NCI-H1105 treated with DMSO at 0.1 percent for 48 hours (cell line): ENCODE results near the gene SDR9C7.
"Not testable (repeated sequence)": the region's sequence is repeated elsewhere in the genome, so short reads cannot be mapped to it uniquely, and the experiment has no call there.

Experiments
- DNase-seq: peaks from one replicate; lab custom pipeline; 2025; lab: John Stamatoyannopoulos, UW

Gene SDR9C7

DNA sequence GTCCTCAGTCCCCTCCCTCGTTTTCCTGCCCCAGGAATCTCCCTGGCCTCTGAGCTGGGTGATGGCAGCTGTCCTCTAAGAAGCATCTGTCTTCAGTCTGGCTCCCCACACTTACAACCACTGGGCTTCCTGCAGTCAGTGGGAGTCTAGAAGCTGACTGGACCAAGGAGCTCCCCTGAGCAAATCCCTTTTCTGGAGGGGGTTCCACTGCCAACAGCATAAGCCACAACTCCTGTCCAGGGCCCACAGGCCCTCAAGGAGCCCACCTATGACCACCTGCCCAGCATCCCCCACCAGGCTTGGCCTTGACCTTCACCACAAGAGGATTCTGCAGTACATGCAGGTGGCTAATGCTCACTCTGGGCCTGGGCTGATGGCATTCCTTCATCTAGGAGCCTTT is 19.1 kb upstream of the SDR9C7 start:
- DNase-seq, result no peak

DNA sequence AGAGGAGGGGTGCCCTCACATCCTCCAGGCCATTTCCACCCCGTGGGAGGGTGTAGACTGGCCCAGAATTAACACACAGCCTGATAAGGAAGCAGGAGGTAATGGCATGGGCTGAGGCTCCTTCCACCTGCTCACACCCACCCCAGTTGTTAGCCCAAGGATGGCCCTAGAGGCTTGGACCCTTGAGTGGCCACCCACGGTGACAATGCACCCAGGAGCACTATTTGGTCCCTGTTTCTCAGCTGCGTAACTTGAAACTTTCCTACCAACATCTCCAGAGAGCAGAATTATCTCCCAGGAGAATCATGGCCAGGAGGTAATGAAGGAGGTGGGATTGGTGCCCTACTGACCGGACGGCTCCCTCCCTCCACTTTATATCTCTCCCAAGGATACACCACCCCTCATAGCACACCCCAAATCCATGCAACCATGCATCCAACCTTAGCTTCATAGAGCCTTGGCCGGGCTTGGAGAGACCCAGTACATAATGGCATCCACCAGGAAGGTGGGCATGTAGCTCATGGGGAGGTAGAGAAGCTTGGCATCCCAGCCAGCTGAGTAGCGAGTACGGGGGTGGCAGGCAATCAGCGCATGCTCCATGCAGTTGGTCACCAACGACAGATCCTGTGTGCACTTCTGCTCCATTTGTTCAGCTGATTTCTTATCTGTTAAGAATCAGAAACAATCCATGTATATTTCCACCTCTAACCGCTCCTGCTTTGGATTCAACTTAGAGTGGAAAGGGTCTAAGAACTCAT is 17.6 kb upstream of the SDR9C7 start:
- no peak for DNase-seq

DNA sequence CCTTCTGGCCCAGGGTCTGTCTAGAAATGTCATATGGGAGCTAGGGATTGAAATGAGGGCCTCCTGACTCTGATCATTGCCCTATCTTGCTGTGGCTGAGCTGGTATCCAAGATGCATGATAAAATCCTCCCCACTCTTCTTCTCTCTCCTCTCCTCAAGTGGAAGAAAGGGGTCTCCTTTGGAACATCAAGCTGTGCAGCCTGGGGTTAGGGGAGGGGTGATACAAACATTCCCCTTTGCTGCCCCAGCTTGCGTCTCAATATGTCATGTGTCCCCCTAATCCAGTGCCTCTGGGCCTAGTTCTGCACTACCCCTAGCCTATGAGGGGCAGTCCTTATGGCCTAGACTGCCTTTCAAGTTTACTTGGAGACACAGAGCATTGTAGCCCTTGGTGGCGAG is 14.7 kb upstream of the SDR9C7 start:
- DNase-seq, result no peak

DNA sequence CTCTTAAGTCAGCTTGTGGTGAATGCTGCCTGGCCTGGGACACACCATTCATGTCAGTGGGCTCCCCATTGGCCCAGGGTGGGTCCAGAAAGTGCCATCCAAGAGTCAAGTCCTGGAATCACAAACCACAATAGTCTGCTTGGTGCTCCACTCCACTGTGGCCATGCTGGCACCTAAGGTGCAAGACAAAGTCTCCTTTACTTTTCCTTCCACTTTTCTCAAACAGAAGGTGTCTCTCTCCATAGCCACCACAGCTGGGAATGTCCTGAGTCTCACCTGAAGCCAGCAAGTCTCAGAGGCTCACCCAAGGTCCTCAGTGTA is 14.2 kb upstream of the SDR9C7 start:
- no peak for DNase-seq

DNA sequence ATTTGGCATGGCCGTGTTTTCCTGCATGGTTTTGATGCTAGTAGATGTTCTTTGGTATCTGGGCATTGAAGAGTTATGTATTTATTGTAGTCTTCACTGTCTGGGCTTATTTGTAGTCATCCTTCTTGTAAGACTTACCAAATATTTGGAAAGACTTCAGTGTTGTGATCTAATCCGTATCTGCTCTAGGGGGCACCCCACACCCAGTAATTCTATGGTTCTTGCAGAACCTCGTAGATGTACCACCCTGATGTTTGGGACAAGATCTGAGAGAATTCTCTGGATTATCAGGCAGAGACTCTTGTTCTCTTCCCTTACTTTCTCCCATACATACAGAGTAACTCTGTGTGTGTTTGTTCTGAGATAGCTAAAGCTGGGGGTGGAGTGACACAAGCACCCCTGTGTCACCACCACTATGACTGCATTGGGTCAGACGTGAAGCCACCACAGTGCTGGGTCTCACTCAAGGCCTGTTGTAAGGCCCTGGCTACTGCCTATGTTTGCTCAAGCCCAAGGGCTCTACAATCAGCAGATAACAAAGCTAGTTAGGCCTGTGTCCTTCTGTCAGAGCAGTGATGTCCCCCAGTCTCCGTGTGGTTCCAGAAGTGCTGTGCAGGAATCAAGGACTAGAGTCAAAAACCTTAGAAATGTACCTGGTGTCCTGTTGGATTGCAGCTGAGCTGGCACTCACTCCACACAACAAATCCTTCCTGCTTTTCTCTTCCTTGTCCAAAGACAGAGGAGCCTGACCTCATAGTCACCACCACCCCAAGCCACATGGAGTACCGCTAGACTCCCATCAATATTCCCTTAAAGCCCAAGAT is 13.6 kb upstream of the SDR9C7 start:
- DNase-seq, result no peak

DNA sequence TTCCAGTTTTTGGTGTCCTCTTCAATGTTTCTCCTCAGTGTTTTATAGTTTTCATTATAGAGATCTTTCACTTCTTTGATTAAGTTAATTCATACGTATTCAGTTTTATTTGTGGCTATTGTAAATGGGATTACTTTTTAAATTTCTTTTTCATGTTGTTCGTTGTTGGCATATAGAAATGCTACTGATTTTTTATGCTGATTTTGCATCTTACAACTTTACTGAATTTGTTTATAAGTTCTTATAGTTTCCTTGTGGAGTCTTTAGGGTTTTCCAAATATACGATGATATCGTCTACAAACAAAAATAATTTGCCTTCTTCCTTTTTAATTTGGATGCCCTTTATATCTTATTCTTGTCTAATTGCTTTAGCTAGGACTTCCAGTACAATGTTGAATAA is 9.7 kb upstream of the SDR9C7 start:
- no peak for DNase-seq

DNA sequence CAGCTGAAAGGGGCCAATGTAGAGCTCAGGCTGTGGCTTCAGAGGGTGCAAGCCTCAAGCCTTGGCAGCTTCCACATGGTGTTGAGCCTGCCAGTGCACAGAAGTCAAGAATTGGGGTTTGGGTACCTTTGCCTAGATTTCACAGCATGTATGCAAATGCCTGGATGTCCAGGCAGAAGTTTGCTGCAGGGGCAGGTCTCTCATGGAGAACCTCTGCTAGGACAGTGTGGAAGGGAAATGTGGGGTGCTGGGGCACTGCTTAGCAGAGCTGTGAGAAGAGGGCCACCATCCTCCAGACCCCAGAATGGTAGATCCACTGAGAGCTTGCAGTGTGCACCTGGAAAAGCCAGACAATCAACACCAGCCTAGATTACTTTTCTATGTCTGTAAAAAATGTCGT is 9.2 kb upstream of the SDR9C7 start:
- DNase-seq, result not testable (repeated sequence)

DNA sequence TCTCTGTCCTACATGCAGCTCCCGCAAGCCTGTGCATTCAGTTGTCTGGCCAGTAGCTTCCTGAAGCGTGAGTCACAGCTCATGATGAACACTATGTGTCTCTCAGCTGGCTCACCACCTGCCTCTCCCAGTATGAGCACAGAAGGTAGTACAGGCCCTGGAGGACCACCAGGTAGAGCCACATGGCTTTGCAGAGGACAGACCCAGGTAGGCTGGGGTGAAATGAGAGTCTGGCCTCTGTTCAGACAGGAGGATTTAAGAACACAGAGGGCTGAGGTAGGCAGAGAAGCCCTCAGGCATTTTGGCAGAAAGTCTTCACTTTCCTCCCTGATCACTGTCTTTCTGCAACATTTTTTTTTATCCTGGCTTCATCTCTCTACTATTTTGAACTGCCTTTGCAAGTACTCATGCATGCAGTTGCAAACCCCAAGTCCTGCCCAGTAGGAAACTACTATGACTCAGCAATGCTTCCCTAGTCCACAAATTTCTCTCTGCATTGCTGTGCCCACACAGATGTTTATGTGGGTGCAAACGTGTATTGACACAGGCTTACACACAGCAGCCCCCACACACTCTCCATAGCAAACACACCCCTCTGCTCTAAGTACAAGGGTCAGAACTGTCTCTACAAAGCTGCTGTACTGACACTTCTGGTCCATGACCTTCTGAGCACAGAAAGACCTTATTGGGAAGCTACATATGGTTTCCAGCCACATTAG is 7.2 kb upstream of the SDR9C7 start:
- DNase-seq, result no peak

DNA sequence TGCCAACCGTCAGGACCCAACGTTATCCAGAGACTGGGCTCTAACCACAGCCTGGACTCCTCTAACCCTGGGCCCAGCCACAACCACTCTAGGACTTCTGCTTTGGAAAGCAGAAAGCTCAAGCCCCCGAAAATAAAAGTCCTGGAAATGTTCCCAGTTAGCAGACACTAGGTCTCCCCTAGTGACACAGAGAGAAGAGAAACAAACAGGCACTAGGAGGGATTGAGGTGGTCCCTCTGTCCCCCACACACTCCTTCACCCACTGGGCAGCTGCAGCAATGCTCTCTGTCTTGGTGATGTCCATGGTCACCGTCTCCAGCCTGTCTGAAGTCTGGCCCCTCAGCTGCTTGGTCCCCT is 6.7 kb upstream of the SDR9C7 start:
- not testable (repeated sequence) for DNase-seq

DNA sequence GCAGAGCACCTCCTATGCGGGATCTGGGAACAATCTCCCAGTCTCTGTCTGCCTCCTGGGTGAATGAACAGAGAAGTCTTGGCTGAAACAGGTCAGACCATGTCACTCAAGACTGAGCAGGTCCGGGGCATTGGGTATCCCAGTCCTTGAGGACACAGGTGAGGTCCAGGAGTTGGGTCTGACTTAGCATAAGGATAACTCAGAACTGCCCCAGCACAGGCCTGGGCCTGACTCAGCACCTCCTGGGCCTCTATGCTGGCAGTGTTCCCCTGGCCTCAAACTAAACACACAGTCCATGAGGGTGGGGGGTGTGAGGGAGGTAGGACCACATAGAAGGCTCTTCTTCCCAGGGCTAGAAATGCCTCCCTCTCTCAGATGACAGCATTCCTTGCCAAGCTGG is 1.5 kb upstream of the SDR9C7 start:
- no peak for DNase-seq

DNA sequence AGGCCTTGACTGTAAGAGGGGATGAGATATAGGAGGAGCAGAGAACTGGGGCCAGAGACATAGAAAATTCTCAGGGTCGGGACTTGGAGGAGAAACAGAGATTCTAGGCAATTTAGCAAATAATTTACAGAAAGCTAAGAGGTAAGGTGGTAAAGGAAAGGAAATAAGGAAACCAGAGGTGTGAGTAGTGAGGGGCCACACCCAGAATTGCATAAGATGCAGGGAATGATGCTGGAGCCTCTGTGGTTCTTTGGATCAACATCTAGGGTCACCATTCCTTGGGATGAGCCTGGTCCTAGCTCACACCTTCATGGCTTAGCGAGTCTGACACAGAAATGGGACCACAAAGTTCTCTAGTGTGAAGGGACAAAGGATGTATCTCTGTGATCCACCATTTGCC is 949 bp upstream of the SDR9C7 start:
- DNase-seq, result no peak

DNA sequence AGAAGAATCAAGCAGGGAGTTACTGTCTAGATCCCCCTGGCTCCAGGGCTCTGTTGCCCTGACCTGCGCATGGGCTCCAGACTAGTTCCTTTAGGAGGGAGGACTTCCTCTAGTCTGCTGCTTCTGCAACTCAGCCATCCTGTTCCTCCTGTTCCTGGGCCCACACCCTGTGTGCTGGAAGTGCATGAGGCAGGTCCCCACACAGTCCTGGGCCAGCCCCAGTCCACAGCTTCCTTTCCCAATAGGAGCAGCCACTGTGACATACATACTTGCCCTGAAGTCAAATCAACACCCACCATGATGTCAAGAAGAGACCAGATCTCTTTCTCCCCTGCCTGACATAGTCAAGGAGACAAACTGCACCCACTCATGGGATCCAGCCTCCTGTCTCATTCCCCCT is 1.3 kb downstream of the SDR9C7 start:
- no peak for DNase-seq

DNA sequence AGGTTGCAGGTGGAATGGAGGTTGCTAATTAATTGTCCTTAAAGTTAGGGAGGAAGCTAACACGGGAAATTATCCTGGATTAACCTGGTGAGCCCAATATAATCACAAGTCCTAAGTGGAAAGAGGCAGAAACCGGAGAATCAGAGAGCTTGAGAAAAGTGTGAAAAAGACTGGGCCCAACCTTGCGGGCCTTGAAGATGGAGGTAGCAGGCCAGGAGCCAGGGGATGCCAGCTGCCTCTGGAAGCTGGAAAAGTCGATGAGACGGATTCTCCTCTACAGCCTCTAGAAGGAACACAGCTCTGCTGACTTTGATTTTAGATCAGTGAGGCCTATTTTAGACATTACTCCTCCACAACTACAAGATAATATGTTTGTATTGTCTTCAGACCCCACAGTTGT is 2.1 kb downstream of the SDR9C7 start:
- no peak for DNase-seq

DNA sequence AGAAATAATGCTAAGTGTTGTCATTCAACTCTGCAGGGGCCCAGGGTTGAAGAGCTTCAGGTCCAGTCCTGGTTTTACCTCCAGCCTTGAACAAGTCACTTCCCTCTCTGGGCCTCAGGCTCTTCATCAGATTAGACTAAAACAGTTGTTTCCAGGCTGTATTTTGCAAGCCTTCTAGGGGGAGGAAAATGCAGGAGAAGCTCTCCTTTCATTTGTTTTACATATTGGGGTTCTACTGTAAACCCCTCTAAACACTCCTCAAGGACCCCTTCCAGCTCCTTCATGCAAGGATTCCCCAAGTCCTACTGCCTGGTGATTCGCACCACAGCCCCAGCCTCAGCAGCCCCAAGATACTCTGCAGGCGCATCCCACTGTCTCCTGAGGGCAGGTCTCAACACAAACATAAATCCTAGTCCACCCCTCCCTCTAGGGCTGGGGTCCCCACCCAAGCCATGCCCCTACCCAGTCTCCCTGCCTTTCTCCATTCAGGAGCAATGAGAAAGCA is 2.7 kb downstream of the SDR9C7 start:
- DNase-seq, result no peak

DNA sequence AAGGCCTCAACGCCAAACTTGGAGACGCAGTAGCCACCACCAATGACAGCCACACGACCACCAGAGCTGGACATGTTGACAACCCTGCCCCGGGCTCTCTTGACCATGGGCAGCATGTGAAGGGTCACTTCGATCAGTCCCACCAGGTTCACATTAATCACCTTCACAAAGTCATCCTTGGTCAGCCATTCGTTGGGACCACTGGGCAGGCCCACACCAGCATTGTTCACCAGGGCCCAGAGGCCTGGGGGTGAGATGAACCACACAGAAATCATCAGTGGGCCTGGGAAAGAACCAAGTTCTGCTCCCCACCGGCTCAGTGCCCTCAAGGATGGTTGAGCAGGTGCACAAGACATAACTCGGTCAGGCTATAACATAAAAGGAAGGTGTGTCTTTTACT is 4.0 kb downstream of the SDR9C7 start:
- no peak for DNase-seq

DNA sequence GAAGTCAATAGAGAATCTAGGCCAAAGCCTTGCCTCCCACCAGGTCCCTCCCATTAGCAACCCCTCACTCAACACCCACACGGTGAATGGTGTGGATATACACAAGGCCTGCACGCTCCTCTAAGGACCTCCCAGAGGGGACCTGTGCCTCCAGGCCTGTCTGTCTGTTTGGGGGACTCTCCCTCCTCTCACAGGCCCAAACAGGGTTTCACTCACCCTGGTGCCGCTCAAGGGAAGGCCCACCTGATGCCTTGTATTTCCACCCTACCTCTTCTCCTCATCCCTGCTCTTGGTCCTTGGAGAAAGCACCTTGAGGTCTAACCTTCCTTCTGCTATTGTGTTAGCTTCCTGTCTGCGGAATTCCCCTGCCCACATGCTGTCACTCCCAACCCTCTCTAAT is 4.4 kb downstream of the SDR9C7 start:
- no peak for DNase-seq

DNA sequence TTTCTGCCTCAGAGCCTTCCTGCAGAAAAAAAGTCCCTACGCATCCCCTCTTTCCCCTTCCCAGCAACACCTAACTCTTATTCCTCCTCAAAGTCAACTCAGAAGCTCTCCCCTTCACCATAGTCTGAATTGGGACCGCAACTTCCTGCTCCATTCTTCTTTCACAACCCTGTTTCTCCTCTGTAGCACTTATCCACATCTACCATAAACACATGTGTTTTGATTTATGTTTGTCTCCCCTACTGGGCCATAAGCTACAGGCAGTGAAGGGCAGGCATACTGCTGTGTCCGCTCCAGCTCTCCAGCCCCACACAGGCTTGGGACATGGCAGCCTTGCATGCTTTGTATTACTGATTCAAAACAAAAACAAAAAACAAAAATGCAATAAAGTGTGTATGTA is 5.9 kb downstream of the SDR9C7 start:
- no peak for DNase-seq

DNA sequence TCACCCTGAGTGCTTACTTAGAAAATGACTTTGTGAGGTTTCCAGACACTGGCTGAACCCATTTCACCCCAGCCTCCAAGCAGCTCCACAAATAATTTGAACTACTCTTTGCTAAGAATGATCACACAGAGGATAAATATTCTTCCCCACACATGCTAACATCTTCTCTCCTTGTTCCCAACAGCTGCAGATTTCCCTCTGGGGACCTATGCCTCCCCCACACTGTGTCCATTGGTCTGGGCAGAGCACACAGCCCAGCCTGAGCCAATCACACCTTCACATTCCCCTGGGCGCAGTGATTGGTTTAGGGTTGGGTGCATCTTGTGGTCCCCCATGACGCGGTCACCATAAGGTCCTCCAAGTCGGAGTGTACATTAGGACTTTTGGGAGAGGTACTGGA is 6.9 kb downstream of the SDR9C7 start:
- DNase-seq, result no peak

DNA sequence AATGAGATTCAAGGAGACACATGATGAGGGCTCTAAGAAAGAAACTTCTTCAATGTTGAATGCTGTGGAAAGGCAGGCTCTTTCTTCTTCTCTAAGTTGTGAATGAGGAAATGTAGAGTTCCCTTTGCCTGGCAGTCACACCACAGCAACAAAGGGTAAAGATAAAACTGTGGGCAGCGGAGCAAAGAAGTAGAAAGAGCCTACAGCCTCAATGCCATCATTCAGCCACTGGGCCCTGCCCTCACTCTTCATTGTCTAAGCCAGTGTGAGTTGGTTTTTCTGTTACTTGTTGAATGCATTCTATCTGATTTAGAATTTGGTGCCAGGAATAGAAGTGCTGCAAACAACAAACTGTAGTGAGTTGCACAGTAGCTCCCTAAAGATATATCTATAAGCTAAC is 12.2 kb downstream of the SDR9C7 start:
- no peak for DNase-seq

DNA sequence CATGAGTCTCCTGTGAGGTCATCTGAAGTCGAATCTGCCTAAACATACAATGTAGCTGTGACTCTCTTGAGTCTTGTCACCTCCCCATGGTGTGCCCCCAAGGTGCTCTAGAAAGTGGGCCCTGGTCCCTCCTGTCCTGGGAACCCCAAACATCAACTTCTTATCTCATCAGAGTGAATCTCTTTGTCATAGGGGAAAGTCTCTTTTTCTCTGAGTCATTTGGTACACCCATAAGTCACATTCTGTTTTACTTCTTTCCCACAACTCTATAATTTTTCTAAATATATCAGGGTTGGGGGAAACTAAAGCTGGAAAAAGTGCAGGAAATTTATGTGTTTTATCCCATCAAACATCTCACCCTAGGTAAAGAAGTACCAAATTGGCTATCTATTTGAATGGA is 12.9 kb downstream of the SDR9C7 start:
- no peak for DNase-seq

DNA sequence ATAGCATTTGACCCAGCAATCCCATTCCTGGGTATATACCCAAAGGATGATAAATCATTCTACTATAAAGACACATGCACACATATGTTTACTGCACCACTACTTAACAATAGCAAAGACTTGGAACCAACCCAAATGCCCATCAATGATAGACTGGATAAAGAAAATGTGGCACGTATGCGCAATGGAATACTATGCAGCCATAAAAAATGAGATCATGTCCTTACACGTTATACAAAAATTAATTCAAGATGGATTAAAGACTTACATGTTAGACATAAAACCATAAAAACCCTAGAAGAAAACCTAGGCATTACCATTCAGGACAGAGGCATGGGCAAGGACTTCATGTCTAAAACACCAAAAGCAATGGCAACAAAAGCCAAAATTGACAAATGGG is 16.1 kb downstream of the SDR9C7 start:
- not testable (repeated sequence) for DNase-seq

DNA sequence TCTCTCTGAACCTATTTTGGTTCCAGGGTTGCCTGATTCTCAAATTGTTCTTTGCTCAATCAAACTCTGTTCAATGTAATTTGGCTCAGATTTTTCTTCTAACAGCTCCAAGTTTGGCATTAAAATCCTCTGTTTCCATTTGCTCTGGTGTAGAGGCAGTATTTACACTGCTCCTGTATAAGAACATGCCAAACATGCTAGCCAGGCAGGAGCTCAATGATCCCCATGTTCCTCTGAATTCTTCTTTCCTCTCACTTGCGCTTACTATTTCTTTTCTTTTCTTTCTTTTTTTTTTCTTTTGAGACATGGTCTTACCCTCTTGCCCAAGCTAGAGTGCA is 17.2 kb downstream of the SDR9C7 start:
- no peak for DNase-seq

DNA sequence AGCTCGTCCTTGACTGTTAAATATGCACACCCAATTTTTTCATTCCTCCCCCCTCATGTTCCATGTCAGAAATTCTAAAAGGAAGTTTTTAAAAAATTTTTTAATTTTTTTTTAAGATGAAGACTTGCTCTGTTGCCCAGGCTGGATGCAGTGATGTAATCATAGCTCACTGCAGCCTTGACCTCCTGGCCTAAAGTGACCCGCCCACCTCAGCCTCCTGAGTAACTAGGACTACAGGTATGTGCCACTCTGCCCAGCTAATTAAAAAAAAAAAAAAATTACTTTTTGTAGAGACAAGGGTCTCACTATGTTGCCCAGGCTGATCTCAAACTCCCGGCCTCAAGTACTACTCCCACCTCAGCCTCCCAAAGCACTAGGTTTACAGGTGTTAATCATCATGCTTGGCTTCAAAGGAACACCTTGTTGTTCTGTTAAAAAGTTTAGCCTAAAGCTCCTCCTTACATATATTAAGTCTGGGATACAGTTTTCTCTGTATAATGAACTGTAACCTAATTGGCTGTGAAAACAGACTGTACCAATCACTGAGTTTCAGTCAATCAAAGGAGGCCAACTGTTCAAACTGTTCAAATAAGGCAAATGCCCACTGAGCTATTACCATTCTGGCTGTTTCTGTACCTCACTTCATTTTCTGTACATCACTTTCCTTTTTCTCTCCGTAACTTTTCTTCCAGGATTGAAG is 17.8 kb downstream of the SDR9C7 start:
- DNase-seq, result no peak
